ENCODE measurements around the gene FNTB.
"Not testable (repeated sequence)": the region's sequence is repeated elsewhere in the genome, so short reads cannot be mapped to it uniquely, and the experiment has no call there.

The FNTB gene

DNA sequence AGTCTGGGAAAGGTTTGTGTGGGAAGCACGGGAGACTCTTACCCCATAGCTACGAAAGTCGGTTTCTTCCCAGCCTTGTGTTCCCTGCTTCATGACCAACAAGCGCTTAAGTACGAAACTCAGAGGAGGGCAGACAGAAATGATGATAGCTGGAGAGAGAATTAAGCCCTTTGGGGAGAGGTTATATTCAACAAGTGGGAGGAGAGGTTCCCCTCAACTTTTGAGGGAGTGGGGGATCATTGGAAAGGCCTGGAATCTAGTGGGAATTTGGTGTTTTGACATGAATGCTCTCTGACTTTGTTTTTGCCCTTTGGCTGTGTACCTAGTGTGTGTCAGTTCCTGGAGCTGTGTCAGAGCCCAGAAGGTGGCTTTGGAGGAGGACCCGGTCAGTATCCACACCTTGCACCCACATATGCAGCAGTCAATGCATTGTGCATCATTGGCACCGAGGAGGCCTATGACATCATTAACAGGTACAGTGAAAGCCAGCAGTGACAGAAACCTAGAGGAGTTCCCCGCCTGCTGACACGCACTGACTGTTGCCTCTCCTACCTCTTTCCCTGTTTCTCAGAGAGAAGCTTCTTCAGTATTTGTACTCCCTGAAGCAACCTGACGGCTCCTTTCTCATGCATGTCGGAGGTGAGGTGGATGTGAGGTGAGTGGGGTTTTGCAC is 40.6 kb downstream of the FNTB start:
- Histone ChIP-seq H3K27ac (replicated peaks) (no peak overlapping the region), H3K27me3 (ENCODE audit: insufficient read depth, poor library complexity, severe bottlenecking) (no peaks in the 10 kb centered on the region), H3K4me3 (replicated peaks; ENCODE audit: insufficient read depth, low read length) (no peak overlapping the region)
- no peak for TF ChIP-seq GABPA (IDR thresholded peaks at IDR 0.05; ENCODE audit: low read depth)
- no peak for DNase-seq (ENCODE audit: low read depth in 1 of 2, low spot score in 1 of 2)

- H3K4me3 ChIP-seq (replicated peaks; ENCODE audit: insufficient read depth, low read length), result no peak overlapping the region
- DNase-seq (ENCODE audit: low read depth in 1 of 2, low spot score in 1 of 2), result no peak
- H3K27ac ChIP-seq (replicated peaks), result no peak overlapping the region
- TF ChIP-seq SPI1 (IDR thresholded peaks at IDR 0.05; ENCODE audit: borderline replicate concordance, low read depth) (no peak), REST (IDR thresholded peaks at IDR 0.05; ENCODE audit: insufficient replicate concordance, low read depth) (no peak), GABPA (IDR thresholded peaks at IDR 0.05; ENCODE audit: low read depth) (no peak), POLR2AphosphoS5 (IDR thresholded peaks at IDR 0.05; ENCODE audit: low read depth) (no peak)
- TF ChIP-seq, protein P1, sequence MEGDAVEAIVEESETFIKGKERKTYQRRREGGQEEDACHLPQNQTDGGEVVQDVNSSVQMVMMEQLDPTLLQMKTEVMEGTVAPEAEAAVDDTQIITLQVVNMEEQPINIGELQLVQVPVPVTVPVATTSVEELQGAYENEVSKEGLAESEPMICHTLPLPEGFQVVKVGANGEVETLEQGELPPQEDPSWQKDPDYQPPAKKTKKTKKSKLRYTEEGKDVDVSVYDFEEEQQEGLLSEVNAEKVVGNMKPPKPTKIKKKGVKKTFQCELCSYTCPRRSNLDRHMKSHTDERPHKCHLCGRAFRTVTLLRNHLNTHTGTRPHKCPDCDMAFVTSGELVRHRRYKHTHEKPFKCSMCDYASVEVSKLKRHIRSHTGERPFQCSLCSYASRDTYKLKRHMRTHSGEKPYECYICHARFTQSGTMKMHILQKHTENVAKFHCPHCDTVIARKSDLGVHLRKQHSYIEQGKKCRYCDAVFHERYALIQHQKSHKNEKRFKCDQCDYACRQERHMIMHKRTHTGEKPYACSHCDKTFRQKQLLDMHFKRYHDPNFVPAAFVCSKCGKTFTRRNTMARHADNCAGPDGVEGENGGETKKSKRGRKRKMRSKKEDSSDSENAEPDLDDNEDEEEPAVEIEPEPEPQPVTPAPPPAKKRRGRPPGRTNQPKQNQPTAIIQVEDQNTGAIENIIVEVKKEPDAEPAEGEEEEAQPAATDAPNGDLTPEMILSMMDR (IDR thresholded peaks at IDR 0.05; ENCODE audit: insufficient read depth, low read length), result no peak
- H3K27me3 ChIP-seq (ENCODE audit: insufficient read depth, poor library complexity, severe bottlenecking), result no peaks in the 10 kb centered on the region
Measured at GRCh38 chr14:65028937-65029336, 42.2 kb downstream of the FNTB start.

DNA sequence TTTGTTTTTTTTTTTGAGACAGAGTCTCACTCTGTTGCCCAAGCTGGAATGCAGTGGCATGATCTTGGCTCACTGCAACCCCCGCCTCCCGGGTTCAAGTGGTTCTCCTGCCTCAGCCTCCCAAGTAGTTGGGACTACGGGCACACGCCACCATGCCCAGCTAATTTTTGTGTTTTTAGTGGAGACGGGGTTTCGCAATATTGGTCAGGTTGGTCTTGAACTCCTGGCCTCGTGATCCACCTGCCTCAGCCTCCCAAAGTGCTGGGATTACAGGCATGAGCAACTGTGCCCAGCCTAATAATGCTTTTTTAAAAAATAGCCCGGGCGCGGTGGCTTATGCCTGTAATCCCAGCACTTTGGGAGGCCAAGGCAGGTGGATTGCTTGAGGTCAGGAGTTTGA is 44.6 kb downstream of the FNTB start:
- H3K27me3 ChIP-seq (ENCODE audit: insufficient read depth, poor library complexity, severe bottlenecking); H3K27ac ChIP-seq (replicated peaks): not testable (repeated sequence)

DNA sequence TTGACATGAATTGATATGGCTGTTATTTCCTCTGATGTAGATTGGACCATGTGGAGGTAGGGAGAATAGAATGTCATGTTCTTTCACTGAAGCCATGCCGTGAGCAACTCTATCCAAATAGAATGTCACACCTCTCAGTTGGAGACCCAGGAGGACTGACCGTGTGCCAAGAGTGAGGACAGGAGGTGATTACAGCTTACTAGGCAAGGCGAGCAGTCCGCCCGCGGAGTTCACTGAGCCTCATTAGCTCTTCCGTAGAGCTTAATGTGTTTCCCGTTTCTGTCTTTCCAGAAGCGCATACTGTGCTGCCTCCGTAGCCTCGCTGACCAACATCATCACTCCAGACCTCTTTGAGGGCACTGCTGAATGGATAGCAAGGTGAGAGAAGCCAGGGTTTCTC is 45.6 kb downstream of the FNTB start:
- no peak for DNase-seq (ENCODE audit: low read depth in 1 of 2, low spot score in 1 of 2)
- H3K27me3 ChIP-seq (ENCODE audit: insufficient read depth, poor library complexity, severe bottlenecking), result no peaks in the 10 kb centered on the region
- H3K4me3 ChIP-seq (replicated peaks; ENCODE audit: insufficient read depth, low read length), result no peak overlapping the region
- TF ChIP-seq GABPA (IDR thresholded peaks at IDR 0.05; ENCODE audit: low read depth), result no peak
- TF ChIP-seq SPI1 (IDR thresholded peaks at IDR 0.05; ENCODE audit: borderline replicate concordance, low read depth), result no peak
- TF ChIP-seq, protein P1 (IDR thresholded peaks at IDR 0.05; ENCODE audit: insufficient read depth, low read length), result no peak
- TF ChIP-seq POLR2AphosphoS5 (IDR thresholded peaks at IDR 0.05; ENCODE audit: low read depth), result no peak
- TF ChIP-seq REST (IDR thresholded peaks at IDR 0.05; ENCODE audit: insufficient replicate concordance, low read depth), result no peak
- H3K27ac ChIP-seq (replicated peaks), result no peak overlapping the region

More for the DNA sequence above, 44.6 kb downstream of the FNTB start:
- not testable (repeated sequence) for H3K4me3 ChIP-seq (replicated peaks; ENCODE audit: insufficient read depth, low read length); DNase-seq (ENCODE audit: low read depth in 1 of 2, low spot score in 1 of 2)

GRCh38 chr14:65033181-65033580 is 46.5 kb downstream of the FNTB start:
- TF ChIP-seq POLR2AphosphoS5 (IDR thresholded peaks at IDR 0.05; ENCODE audit: low read depth), result no peak
- TF ChIP-seq REST (IDR thresholded peaks at IDR 0.05; ENCODE audit: insufficient replicate concordance, low read depth), result no peak
- no peak for TF ChIP-seq GABPA (IDR thresholded peaks at IDR 0.05; ENCODE audit: low read depth)
- TF ChIP-seq, protein P1 (IDR thresholded peaks at IDR 0.05; ENCODE audit: insufficient read depth, low read length), result no peak
- TF ChIP-seq SPI1 (IDR thresholded peaks at IDR 0.05; ENCODE audit: borderline replicate concordance, low read depth), result no peak
- no peak for DNase-seq (ENCODE audit: low read depth in 1 of 2, low spot score in 1 of 2)
- no peak overlapping the region for H3K4me3 ChIP-seq (replicated peaks; ENCODE audit: insufficient read depth, low read length)
- no peaks in the 10 kb centered on the region for H3K27me3 ChIP-seq (ENCODE audit: insufficient read depth, poor library complexity, severe bottlenecking)
- H3K27ac ChIP-seq (replicated peaks), result no peak overlapping the region

Data from HL-60 (cell line).